ENCODE data around the gene EXOC2.
"Not testable (repeated sequence)": the region's sequence is repeated elsewhere in the genome, so short reads cannot be mapped to it uniquely, and the experiment has no call there.

EXOC2 gene

DNA sequence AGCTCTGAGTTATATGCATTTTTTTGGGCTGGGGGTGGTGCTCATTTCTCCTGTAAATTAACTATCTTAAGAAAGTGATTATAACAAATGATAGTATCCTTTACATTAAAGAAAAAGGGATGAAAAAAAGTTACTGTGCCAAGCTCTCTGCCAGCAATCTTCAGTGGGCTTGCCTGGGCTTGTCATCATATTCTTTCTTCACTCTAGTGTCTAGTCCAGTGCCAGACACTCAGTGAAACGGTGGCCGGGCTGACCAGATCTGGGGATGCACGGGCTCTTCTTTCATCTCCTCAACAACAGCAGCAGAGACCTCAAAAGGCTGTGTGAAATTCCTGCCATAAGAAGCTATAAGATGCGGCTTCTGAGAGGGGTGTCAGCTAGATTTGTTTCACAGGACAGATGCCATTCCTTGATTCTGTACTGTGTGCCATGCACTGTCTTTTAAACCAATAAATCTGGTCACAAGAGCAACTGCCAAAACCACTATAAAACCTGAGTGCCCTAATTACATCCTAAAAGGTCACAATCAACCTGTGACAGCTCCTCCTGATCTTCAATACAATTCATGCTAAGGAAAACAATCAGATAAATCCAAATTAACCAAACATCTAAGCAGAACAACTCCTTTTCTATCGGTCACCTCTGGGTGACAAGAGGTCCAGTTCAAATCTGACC is 12.1 kb downstream of the EXOC2 start:
- DNase-seq, result no peak

DNA sequence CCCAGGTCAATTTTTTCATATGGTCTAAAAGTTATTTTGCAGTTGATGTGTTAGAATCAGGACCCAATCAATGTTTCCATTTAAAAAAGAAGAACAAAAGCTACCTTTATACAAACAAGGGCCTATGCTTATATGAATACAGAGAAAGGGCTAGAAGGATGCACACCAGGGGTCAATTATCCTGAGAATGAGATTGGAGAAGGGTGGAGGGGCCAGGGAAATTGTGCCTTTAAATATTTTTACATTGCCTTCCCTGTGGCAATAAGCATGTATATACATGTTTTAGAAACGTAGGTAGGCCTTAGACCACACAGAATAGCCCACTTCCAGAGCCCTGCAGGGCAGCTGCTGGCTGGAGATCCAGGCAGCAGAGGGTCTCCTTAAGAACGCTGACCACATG is 12.7 kb downstream of the EXOC2 start:
- DNase-seq, result no peak

DNA sequence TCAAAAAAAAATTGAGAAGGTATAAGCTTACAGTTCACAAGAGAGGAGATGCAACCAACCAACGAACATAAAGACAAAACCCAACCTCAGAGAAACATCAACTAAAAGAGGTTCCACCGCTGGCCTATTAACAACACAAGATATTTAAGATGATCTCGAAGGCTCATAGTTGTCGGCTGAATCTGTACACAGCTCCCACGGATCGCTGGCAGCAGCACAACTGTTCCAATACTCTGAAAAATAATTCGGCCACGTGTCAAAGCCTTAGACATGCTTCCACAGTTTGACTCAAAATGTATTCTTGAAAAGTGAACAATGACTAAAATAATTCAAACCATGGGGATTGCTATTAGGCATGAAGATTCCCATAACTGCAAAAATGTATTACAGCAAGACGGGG is 13.7 kb downstream of the EXOC2 start:
- DNase-seq, result no peak

DNA sequence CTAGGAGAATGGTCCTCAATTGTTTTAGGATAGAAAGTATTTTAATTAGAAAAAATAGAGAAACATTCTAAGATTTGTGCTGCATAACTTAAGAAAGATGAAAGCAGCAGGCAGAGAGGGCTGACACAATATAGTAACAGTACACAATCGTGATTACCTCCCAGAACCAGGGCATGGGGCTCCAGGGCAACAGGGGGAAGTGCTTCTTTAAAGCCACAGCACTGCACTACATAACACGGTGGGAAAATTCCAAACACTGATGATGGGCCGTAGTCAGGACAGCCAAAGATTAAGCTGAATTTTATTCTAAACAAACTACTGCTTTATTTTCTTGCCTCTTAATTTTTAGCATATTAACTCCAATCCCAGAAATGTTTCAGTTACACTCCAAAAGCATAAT is 14.4 kb downstream of the EXOC2 start:
- DNase-seq, result no peak

DNA sequence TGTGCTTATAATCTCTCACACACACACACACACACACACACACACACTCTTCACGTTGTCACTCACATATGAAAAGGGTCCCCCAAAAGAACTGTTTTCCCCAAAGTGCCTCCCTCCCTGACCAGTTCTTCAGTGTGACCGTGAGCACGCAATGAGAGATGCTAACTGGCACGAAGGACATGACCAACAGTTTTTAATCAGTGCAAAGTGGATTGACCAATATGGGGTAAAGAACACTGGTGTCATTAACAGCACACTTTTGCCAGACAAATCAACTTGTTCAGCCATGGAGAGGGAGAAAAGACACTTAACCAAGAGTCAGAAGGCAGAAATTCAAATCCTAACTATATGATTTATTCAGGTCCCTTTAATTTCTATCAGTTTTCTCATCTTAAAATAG is 15.0 kb downstream of the EXOC2 start:
- DNase-seq, result no peak

DNA sequence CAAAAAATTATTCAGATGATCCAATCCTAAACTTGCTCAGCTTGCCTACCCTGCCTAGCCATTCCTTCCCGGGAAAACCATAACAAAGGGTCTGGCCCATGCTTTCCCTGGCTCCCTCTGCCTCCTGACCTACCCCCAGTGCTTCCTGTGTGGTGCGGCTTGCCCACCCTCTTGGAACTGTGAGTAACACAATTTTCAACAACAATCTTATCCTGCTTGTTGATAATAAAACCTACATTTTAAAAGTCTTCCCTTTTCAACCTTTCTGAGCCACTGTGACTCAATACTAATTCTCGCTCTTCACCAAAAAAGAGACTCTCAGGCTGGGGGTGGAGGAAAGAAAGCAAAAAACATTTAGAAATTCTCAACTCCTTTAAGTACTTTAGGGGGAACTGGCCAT is 18.0 kb downstream of the EXOC2 start:
- no peak for DNase-seq

- no peak for DNase-seq
Measured at GRCh38 chr6:674406-674805, 18.5 kb downstream of the EXOC2 start.

DNA sequence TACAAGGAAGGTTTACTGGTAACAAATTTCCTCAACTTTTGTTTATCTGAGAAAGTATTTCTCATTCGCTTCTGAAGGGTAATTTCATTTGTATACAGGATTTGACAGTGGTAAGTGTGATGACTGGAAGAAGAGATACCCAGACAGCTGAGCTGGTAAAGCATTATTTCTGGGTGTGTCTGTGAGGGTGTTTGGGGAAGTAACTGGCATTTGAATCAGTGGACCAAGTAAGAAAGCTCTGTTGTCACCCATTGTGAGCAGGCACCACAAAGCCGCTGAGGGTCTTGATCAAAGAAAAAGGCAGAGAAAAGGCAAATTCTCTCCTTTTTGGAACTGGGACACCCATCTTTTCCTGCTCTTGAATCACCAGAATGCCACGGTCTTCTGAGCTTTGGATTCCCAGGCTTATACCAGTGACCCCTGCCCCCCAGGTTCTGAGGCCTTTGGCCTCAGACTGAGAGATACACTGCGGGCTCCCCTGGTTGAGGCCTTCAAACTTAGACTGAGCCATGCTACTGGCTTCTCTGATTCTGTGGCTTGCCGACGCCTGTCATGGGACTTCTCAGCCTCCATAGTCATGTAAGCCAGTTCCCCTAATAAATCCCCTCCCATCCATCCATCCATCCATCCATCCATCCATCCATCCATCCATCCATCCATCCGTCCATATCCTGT is 25.5 kb downstream of the EXOC2 start:
- no peak for DNase-seq

DNA sequence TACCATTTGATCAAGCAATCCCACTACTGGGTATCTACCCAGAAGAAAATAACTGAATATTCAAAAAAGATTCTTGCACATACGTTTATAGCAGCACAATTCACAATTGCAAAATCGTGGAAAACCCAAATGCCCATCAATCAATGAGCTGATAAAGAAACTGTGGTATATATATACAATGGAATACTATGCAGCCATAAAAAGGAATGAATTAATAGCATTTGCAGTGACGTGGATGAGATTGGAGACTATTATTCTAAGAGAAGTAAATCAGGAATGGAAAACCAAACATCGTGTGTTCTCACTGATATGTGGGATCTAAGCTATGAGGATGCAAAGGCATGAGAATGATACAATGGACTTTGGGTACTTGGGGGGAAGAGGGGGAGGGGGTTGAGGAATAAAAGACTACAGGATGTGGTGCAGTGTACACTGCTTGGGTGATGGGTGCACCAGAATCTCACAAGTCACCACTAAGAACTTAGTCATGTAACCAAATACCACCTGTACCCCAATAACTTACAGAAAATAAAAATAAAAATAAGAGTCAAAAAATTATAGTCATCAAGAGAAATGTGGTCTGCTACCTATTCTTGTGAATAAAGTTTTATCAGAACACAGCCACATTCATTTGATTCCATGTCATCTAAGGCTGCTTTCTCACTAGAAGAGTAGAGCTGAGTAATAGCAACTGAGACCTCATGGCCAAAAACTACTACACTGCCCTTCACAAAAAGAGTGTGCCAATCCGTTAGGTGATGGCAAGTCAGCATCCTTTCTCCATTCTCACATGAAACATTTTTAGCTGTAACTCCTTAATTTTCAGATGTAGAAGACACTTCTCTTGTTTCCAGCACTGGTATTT is 27.3 kb downstream of the EXOC2 start:
- DNase-seq, result no peak

- not testable (repeated sequence) for DNase-seq
Measured at GRCh38 chr6:663788-664187, 29.2 kb downstream of the EXOC2 start.

DNA sequence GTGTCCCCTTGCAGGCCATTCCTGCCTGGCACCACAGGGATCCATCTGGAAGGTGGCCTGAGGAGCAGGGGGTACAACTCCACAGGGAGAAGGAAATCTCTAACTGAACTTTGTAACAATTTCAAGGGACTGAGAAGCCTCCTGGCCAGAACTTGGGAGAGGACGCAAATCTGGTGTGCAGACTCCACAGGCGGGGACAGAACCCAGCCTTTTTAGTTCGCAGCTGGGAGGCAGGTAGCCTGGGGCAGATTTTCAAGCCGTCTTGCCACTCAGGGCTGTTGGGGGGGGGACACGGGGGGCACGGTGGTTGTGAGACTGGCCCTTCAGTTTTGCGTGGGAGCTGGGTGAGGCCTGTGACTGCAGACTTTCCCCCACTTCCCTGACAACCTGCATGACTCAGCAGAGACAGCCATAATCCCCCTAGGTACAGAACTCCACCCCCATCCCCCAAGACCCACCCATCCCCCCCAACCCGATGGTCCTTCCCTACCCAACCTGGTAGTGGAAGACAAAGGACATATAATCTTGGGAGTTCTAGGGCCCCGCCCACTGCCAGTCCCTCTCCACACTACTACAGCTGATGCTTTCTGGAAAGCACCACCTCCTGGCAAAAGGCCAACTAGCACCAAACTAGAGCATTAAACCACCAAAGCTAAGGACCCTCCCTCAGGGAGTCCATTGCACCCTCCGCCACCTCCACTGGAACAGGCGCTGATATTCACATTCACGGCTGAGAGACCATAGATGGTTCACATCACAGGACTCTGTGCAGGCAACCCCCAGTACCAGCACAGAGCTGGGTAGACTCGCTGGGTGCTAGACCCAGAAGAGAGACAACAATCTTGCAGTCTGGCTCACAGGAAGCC is 33.0 kb downstream of the EXOC2 start:
- DNase-seq, result peak; percentile 30

GRCh38 chr6:658244-658643 is 34.7 kb downstream of the EXOC2 start:
- DNase-seq, result no peak

GRCh38 chr6:657743-658142 is 35.2 kb downstream of the EXOC2 start:
- no peak for DNase-seq

DNA sequence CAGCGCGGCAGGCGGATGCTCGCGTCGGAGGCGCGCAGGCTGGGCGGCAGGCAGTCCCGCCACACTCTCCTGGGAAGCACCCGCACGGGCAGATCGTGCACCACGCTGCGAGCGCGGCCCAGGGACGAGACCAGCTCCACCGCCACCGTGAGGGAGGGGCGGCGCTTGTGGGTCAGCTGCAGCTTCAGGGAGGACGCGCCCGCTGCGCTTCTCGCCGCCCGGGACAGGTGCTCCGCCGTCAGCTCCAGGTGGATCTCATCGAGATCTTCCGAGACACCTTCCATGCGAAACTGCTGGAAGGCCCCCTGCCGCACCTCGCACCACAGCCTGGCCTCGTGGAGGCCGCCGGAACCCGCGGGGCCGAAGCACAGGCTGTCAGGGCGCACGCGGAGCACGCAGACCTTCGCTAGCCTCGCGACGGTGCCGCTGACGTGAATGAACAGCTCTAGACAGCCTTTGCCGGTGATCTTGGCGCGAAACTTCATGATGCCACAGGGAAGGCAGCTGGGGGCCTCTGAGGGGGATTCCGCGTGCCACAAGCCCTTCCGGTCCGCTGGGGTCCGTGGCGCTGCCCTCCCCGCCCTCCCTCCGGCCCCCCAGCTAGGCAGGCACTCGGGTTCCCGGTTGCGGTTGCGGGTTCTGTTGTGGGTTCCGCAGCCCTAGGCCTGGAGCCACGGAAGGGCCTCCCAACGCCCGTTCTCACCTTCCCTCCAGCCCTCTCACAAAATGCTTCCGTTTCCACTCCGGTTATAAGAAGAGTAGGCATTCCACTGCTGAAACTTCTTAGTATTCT is 36.3 kb downstream of the EXOC2 start, which contains the start of gene HUS1B:
Gene HUS1B, minus strand, starts transcription at position 641 of the 793 bp plus-strand sequence. Its CDS starts 156 bp downstream, at position 485.
- no peak for DNase-seq

- DNase-seq, result no peak
Measured at GRCh38 chr6:654136-654535, 38.8 kb downstream of the EXOC2 start.

DNA sequence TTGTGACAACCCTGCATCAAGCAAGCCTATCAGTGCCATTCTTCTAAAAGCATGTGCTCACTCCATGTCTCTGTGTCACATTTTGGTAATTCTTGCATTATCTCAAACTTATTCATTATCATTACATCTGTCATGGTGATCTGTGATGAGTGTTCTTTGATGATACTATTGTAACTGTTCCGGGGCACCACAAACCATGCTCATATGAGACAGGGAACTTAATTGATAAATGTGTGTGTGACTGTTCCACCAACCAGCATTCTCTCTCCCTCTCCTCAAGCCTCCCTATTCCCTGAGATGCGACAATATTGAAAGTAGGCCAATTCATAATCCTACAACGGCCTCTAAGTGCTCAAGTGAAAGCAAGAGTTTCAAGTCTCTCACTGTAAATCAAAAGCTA is 40.1 kb downstream of the EXOC2 start:
- no peak for DNase-seq

DNA sequence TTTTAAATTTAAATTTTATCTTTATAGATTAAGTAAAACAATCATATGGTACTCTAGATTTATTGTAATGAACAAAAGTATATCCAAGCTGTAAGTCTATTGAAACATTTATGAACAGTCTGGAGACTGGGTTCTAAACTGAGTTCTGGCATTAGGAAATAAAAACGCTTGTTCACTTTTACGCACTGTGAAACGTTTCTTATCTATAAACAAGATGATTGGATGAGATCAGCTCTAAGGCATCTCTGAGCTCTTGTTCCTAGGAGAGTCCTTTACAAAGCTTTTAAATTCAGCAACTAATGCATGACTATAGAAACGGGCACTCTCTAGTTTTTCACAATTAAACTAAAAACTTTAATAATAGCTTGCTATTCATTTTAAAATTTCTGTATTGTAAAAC is 42.8 kb downstream of the EXOC2 start:
- DNase-seq, result no peak

GRCh38 chr6:642805-643204 is 50.1 kb downstream of the EXOC2 start:
- no peak for DNase-seq

DNA sequence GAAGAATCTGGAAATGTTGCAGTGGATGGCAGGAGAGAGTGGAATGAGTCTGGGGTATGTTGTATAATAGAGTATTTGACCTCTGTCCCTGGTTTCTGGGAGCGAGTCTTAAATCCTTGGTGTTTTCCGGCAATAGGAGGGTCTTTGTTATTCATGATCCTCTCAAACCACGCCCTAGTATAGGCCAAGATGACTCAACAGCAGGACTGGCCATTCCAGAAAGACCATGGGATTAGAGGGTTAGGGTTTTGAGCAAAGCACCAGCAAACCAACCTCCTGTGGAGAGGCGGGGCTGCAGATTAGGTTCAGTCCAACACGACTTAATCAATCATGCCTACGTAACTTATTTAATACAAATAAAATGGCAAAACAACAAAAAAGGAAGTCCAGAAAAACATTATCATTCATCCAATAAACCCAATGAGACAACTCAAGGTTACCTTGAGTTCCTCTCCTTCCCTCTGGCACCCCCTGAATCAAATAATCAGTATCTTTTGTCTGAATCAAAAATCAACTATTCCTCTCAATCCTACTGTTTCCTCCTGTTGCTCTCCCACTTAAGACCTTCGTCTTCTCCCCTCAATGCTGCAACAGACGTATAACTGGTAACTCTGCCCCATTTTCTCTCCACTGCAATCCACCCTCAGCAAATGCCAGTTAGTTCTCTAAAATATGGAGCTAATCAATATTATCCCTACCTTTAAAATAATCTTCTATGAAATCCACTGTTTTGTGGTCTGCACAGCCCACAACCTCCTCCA is 51.5 kb downstream of the EXOC2 start:
- DNase-seq, result no peak

DNA sequence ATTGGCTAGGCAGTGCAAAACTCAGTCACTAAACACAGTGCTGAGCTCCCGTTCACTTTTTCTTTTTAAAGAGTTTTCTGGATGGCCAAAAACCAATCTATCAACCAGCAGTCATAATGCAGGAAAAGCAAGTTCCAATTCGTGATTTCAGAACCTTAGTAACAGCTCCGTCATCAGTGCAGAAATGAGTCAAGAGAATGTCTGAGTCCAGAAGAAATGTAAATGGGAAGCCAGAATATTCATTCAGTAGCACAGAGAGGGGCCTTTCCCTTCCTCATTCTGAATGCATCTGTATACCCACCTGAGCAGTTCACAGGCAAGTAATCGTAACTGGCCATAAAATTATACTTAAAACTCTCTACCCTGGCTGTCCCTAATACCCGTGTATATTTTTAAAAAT is 56.5 kb downstream of the EXOC2 start:
- DNase-seq, result no peak

GRCh38 chr6:635233-635632 is 57.7 kb downstream of the EXOC2 start:
- no peak for DNase-seq

Measured in stimulated activated CD8-positive, alpha-beta memory T cell treated with anti-CD3 and anti-CD28 coated beads, Interleukin-4, amount 100 ng/mL, for 48 hours (primary cell).